DMS153 (cell line): ENCODE results near the gene LGALS7.

Experiments used
- DNase-seq: peaks from one replicate; lab custom pipeline; 2025; lab: John Stamatoyannopoulos, UW

LGALS7 gene

GRCh38 chr19:38739440-38740256 lies 33.7 kb downstream of the LGALS7 start:
- DNase-seq: no peak

DNA sequence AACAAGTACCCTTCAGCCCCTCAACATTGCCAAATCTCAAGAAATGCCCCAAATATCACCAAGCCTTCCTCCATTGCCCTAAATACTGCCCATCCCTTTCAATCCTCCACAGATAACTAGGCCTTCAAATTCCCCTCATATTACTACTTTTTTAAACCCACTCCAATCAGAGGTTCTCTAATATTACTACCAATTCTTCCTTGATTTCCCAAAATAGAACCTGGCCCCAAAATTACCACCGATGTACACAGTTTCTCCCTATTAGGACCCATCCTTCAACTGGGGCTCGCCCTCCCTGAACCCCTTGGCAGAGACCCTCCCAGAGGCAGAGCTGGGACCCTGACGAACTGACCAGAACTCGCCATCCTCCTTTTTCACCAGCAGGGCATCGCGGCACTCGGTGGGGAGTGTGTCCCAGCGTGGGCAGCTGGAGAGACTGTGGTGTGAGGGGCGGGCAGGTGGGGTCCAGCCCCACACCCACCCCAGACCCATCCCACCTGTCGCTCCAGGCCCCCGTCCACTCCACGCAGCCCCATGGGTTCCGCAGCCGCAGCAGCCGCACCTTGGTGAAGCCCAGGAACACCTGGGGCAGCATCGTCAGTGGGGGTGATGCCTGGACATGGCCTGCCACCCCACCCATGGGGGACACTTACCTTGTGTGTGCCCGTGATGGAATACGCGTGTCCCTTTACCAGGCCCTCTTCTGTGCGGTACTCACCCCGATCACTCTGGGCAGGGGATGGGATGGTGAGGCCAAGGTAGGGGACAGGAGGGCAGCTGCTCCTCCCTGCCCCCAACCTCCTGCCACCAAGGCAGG lies 35.2 kb downstream of the LGALS7 start:
- DNase-seq: no peak

- no peak for DNase-seq
These were observed 35.9 kb downstream of the LGALS7 start for GRCh38 chr19:38737281-38737865.

DNA sequence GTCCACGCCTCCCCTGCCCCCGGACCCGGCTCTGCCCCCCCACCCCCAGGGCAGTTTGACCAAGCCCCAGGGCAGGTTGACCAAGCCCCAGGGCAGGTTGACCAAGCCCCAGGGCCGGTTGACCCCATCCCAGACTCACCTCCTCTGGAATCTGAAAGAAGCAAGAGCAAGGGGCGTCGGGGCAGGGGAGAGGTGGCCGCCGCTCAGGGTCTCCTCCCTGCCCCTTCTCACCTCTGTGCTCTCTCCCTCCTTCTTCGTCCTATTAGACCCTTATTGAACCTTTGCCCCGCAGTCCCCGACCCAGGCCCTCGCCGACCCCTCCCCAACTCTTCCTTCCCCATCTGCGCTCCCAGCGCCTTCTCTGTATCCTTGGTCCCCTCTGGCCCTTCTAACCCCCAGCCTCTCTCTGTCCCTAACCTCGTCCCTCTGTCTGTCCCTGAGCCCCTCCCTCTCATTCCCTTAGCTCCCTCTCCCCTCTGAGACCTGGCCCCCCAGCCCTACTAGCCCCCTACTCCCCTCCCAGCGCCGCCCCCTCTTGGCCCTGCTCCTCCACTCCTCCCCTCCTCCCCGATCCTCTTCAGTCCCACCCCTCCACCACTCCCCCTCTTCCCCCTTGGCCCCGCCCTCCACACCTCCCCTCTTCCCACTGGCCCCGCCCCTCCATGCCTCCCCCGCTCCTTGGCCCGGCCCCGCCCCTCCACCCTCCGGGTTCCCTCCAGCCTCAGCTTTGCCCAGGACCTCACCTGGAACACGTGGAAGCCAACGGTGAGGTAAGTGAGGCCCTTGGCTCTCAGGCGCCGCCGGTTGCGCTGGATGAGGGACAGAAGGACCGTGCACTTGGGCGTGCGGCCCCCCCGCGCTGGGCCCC lies 36.7 kb downstream of the LGALS7 start:
- DNase-seq: peak; percentile 38

- no peak for DNase-seq
These were observed 37.3 kb downstream of the LGALS7 start for GRCh38 chr19:38736036-38736412.

DNA sequence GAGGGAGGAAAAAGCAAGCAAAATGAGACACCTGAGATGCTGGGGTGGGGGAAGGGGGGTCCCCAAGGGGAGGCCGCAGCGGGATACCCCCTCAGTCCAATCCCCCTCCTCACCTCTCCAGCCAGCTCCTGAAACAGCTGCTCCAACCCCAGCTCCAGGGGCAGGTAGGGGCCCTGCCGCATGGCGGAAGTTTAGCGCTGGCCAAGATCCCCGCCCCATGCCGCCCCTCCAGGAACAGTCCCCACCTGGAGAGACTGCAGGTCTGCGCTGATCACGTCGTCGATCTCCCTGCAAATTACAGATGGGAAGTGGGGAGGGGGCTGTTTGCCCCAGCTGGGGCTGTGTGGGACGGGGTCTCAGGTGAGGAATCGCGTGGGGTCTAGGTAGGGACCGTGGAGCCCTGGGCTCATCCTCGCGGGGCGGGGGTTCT lies 38.0 kb downstream of the LGALS7 start:
- peak; percentile 14 for DNase-seq

DNA sequence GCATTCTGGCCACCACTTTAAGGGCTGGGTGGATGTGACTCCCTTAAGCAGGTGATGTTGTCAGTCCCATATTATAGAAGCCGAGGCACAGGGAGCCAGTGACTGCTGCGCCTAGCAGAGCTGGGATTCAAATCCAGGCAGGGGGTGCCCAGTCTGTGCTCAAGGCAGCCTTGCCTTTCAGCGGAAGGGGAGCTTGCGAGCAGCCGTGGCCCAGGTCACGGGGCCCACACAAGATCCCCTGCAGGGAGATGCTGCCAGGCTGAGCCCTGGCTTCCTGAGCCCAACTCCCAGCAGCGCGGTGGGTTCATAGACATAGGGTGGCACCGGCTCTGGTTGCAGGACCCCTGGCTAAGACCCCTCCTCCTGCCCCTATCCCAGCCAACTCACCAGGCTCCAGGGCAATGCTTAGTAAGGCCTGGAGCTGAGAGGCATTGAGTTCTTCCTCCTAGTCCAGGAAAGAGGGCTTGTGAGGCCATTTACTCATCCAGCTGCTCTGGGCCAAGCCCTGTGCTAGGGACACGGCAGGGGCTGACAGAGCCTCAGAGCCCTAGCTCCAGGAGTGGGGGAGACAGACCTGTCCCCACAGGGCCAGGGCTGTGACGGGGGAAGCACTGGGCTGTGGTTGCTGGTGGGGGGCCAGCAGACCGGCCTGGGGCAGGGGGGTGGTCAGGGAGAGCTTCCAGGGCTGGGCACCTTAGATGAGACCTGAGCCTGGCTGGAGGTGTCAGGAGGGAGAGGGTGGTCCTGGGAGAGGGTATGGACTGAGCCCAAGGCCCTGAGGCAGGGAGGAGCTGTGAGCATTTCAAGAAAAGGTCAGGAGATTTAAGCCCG lies 38.7 kb downstream of the LGALS7 start:
- DNase-seq: peak; percentile 26

DNA sequence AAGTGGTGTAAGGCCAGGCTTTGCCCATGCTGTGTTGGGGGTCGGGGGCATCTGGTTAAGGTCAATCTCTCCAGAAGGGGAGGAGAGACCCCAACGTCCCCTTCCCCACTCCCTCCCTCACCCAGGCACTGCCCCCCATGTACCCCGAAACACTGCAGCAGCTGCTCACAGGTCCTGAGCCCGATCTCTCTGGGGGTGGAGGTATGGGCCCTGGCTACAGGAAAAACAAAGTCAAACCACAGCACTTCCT lies 39.2 kb downstream of the LGALS7 start:
- DNase-seq: no peak

DNA sequence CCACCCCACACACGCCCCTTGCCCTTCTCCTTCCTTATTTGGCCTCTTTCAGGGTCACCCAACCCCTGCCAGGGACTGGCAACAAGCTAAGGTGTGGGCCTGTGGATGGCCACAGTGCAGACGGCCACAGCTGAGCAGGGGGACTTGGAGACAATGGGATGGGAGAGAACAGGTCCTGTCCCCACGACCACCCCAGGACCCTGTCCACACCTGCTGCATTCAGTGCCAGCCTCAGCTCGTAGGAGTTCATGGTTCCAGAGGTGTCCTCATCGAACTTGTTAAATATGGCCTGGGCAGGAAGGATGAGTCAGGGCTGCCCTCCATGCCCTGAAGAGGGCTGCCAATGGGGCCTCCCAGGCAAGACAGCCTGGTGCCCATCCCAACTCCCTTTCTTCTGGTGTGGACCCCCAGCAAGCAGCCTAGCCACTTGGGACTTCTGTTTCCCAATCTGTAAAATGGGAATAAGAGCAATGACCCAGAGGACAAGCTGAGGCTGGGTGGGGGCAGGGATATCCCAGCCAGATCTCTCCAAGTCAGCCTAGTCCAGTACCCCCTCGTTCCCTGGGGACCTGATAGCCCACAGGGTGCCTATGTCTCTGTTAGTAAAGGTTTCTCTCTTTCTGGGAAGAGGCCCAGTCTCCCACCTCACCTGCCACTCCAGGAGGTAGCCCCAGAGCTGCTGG lies 39.7 kb downstream of the LGALS7 start:
- no peak for DNase-seq

GRCh38 chr19:38733241-38733492 lies 40.1 kb downstream of the LGALS7 start:
- no peak for DNase-seq

GRCh38 chr19:38731654-38732301 lies 41.5 kb downstream of the LGALS7 start:
- DNase-seq: peak; percentile 58

DNA sequence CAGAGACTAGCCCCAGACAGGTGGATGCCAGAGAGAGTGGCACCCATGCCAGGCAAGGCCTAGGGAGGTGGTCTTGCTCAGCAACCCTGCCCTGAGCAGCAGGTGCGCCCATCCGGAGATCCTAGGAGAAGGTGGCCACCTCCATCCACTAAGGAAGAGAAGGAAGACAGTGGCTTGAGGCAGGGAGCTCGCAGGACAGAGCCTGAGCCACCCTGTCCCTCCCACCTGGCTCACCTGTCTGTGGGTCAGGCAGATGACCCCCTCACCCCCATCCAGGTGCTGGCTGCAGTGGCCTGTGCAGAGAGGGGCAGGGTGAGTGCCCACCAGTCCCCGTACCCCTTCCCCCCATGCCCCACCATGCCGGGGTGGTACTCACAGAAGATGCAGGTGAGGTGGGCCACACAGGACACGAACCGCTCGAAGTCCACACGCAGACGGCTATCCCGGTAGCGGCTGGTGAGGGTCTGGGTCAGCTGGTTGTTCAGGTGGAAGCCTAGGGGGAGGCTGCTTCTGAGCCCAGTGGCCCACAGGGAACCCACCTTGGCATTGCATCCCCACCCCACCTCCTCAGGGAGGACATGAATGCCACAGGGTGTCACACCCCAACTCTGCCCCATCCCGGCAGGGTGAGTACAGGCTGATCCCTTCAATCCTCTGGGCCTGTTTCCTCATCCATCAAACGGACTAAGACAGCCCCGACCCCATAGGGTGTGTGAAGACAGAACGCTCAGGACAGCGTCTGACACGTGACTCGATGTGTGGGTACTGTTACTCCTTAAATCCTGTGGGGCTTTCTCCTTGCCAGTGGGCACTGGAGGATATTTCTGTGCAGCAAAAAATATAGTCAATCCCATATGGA lies 42.4 kb downstream of the LGALS7 start:
- DNase-seq: no peak

GRCh38 chr19:38730470-38730730 lies 42.9 kb downstream of the LGALS7 start:
- DNase-seq: no peak

GRCh38 chr19:38729653-38730469 lies 43.5 kb downstream of the LGALS7 start:
- peak; percentile 12 for DNase-seq

DNA sequence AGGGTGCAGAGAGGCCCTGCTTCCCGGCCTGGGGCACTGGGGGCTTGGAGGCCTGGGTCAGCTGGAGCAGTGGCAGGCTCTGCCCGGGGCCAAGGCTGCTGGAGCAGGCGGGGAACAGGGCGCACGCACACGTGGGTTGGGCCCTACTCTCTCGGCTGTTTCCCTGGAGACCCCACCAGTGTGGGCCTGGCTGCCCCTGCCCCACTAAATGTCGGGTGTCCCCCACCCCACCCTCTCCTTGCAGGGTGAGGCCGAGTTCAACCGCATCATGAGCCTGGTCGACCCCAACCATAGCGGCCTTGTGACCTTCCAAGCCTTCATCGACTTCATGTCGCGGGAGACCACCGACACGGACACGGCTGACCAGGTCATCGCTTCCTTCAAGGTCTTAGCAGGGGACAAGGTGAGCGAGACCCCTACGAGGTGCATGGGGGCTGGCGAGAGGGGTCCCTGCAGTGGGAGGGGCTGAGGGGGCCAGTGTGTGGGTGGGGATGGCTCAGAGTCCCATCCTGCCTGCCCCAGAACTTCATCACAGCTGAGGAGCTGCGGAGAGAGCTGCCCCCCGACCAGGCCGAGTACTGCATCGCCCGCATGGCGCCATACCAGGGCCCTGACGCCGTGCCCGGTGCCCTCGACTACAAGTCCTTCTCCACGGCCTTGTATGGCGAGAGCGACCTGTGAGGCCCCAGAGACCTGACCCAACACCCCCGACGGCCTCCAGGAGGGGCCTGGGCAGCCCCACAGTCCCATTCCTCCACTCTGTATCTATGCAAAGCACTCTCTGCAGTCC lies 44.4 kb downstream of the LGALS7 start:
- DNase-seq: no peak

DNA sequence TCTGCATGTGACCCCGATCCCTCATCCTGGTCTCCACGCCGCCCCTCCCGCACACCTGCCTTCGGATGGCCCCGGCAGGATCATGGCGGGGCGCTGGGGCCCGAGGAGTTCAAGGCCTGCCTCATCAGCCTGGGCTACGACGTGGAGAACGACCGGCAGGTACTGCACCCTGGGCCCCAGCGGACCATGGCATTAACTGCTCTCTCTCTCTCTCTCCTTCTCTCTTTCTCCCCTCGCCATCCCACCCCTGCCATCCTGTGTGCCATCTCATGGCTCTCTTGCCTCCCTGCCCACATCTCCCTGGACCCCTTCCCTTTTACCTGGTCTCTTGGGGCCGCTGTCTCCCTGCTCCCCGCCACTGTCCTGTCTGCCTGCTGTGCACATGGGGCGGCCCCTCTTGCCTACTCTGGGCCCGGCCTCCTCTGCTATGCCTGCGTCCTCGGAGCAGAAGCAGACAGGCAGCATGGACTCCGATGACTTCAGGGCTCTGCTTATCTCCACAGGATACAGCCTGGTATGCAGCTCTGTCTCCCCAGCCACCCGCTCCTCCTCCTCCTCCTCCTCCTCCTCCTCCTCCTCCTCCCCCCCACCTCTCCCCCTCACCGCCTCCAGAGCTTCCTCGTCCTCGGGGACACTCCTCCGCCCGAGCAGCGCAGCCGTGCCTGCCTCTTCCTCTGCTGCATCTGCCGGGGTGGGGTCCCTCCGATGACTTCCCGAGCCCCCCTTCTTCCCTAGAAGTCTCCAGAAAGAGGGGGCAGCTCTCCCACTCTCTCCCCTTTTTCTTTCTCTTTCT lies 45.3 kb downstream of the LGALS7 start:
- DNase-seq: no peak

DNA sequence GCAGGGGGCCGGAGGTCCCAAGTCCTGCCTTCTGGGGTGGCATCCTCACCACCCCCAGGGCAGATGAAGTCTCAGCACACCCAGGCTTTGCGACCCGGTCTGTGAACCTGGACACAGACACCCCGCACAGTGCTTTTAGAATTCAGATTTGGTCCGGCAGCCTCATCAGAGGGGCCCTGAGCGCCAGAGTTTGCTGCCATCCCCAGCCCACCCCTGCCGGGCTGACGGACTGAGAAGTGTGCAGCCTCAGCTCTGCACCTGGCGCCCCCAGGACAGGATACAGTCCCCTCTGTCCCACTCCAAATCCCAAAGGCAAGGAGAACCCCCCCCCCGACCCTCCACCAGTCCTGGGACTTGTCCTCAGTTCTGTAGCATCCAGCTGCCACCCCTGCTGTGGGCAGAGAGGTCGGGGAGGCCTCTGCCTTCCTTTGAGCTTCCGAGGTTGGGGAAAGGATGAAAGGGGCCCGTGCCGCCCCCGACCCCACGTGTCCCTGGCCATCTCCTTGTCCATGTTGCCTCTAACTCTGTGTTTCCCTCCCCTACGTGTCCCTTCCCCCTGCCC lies 45.9 kb downstream of the LGALS7 start:
- DNase-seq: no peak
